ENCODE data around the gene DLL1.

Gene DLL1

GRCh38 chr6:170292111-170292406 lies 1.2 kb upstream of the DLL1 start:
- H3K4me1 ChIP-seq (ENCODE audit: control extremely low read depth in 1 of 4, control insufficient read depth in 4 of 4, insufficient read depth in 4 of 4, low read length in 3 of 4) = peaks cover 0 to 82% (median 62%) of the 10 kb centered on the region in 4 experiments
- no peaks in the 10 kb centered on the region for H3K36me3 ChIP-seq (ENCODE audit: control insufficient read depth in 4 of 4, insufficient read depth in 4 of 4, low read length in 3 of 4)
- ChIA-PET CTCF (interaction anchor here (1.0 to 1.6 kb wide), 3 partner anchors 14 to 280 kb away, joined by 3 to 4 read pairs (median 3); no protein-coding TSS in a partner anchor), POLR2A (no interaction called here)
- H3K4me3 ChIP-seq (ENCODE audit: control insufficient read depth in 1 of 7, extremely low read depth in 1 of 7, insufficient read depth in 4 of 7, low read depth in 2 of 7, low read length in 6 of 7) = peak overlapping the region in 5 of 7 experiments; percentile 29 to 85 (median 50)
- H3K27ac ChIP-seq (ENCODE audit: insufficient read depth in 1 of 2, low read depth in 1 of 2, low read length in 2 of 2, poor library complexity in 1 of 2, severe bottlenecking in 2 of 2) = no peak overlapping the region
- no peak for DNase-seq
- H3K27me3 ChIP-seq (replicated peaks in 2 of 5; ENCODE audit: control insufficient read depth in 4 of 5, insufficient read depth in 5 of 5, low read length in 4 of 5) = peaks cover 9 to 99% (median 51%) of the 10 kb centered on the region in 5 experiments
- H3K9me3 ChIP-seq (ENCODE audit: control extremely low read depth in 1 of 5, control insufficient read depth in 4 of 5, insufficient read depth in 2 of 5, low read depth in 1 of 5, low read length in 4 of 5) = no peaks in the 10 kb centered on the region
- WGBS (ENCODE audit: insufficient coverage) = 0% methylated on average over 7 of the region's 11 CpGs

GRCh38 chr6:170291271-170292110 lies 613 bp upstream of the DLL1 start:
- Histone ChIP-seq H3K4me1 (ENCODE audit: control extremely low read depth in 1 of 4, control insufficient read depth in 4 of 4, insufficient read depth in 4 of 4, low read length in 3 of 4) (peaks cover 0 to 78% (median 62%) of the 10 kb centered on the region in 4 experiments), H3K27me3 (replicated peaks in 2 of 5; ENCODE audit: control insufficient read depth in 4 of 5, insufficient read depth in 5 of 5, low read length in 4 of 5) (peaks cover 9 to 99% (median 51%) of the 10 kb centered on the region in 5 experiments), H3K36me3 (ENCODE audit: control insufficient read depth in 4 of 4, insufficient read depth in 4 of 4, low read length in 3 of 4) (no peaks in the 10 kb centered on the region), H3K4me3 (ENCODE audit: control insufficient read depth in 1 of 7, extremely low read depth in 1 of 7, insufficient read depth in 4 of 7, low read depth in 2 of 7, low read length in 6 of 7) (peak overlapping the region; percentile 8 to 85 (median 50)), H3K27ac (ENCODE audit: insufficient read depth in 1 of 2, low read depth in 1 of 2, low read length in 2 of 2, poor library complexity in 1 of 2, severe bottlenecking in 2 of 2) (no peak overlapping the region), H3K9me3 (ENCODE audit: control extremely low read depth in 1 of 5, control insufficient read depth in 4 of 5, insufficient read depth in 2 of 5, low read depth in 1 of 5, low read length in 4 of 5) (no peaks in the 10 kb centered on the region)
- WGBS (ENCODE audit: insufficient coverage) = under 1% methylated on average over 76 of the region's 87 CpGs
- ChIA-PET CTCF (interaction anchor here (1.0 to 1.6 kb wide), 3 partner anchors 14 to 280 kb away, joined by 3 to 4 read pairs (median 3); no protein-coding TSS in a partner anchor), POLR2A (no interaction called here)
- DNase-seq = peak; percentile 49 to 60 (median 53)

GRCh38 chr6:170289951-170290295 lies 955 bp downstream of the DLL1 start:
- H3K27ac ChIP-seq (ENCODE audit: insufficient read depth in 1 of 2, low read depth in 1 of 2, low read length in 2 of 2, poor library complexity in 1 of 2, severe bottlenecking in 2 of 2) = no peak overlapping the region
- H3K27me3 ChIP-seq (replicated peaks in 2 of 5; ENCODE audit: control insufficient read depth in 4 of 5, insufficient read depth in 5 of 5, low read length in 4 of 5) = peaks cover 7 to 92% (median 49%) of the 10 kb centered on the region in 5 experiments
- no peaks in the 10 kb centered on the region for H3K36me3 ChIP-seq (ENCODE audit: control insufficient read depth in 4 of 4, insufficient read depth in 4 of 4, low read length in 3 of 4)
- POLR2A ChIA-PET = no interaction called here
- H3K4me1 ChIP-seq (ENCODE audit: control extremely low read depth in 1 of 4, control insufficient read depth in 4 of 4, insufficient read depth in 4 of 4, low read length in 3 of 4) = peaks cover 0 to 62% (median 47%) of the 10 kb centered on the region in 4 experiments
- CTCF ChIA-PET = no interaction called here
- no peak for DNase-seq
- H3K4me3 ChIP-seq (ENCODE audit: control insufficient read depth in 1 of 7, extremely low read depth in 1 of 7, insufficient read depth in 4 of 7, low read depth in 2 of 7, low read length in 6 of 7) = peak overlapping the region; percentile 61 to 85 (median 71)
- H3K9me3 ChIP-seq (ENCODE audit: control extremely low read depth in 1 of 5, control insufficient read depth in 4 of 5, insufficient read depth in 2 of 5, low read depth in 1 of 5, low read length in 4 of 5) = no peaks in the 10 kb centered on the region
- under 1% methylated on average over 20 of the region's 41 CpGs for WGBS (ENCODE audit: insufficient coverage)

GRCh38 chr6:170289180-170289931 lies 1.5 kb downstream of the DLL1 start:
- H3K27ac ChIP-seq (ENCODE audit: insufficient read depth in 1 of 2, low read depth in 1 of 2, low read length in 2 of 2, poor library complexity in 1 of 2, severe bottlenecking in 2 of 2) = no peak overlapping the region
- no peaks in the 10 kb centered on the region for H3K36me3 ChIP-seq (ENCODE audit: control insufficient read depth in 4 of 4, insufficient read depth in 4 of 4, low read length in 3 of 4)
- H3K27me3 ChIP-seq (replicated peaks in 2 of 5; ENCODE audit: control insufficient read depth in 4 of 5, insufficient read depth in 5 of 5, low read length in 4 of 5) = peaks cover 5 to 87% (median 43%) of the 10 kb centered on the region in 5 experiments
- ChIA-PET POLR2A (no interaction called here), CTCF (no interaction called here)
- under 1% methylated on average over 76 of the region's 85 CpGs for WGBS (ENCODE audit: insufficient coverage)
- no peaks in the 10 kb centered on the region for H3K9me3 ChIP-seq (ENCODE audit: control extremely low read depth in 1 of 5, control insufficient read depth in 4 of 5, insufficient read depth in 2 of 5, low read depth in 1 of 5, low read length in 4 of 5)
- H3K4me1 ChIP-seq (ENCODE audit: control extremely low read depth in 1 of 4, control insufficient read depth in 4 of 4, insufficient read depth in 4 of 4, low read length in 3 of 4) = peaks cover 0 to 60% (median 46%) of the 10 kb centered on the region in 4 experiments
- peak in 1 of 3 donors; percentile 42 for DNase-seq
- H3K4me3 ChIP-seq (ENCODE audit: control insufficient read depth in 1 of 7, extremely low read depth in 1 of 7, insufficient read depth in 4 of 7, low read depth in 2 of 7, low read length in 6 of 7) = peak overlapping the region; percentile 61 to 85 (median 71)

GRCh38 chr6:170288852-170289179 lies 2.1 kb downstream of the DLL1 start:
- peak overlapping the region in 5 of 7 experiments; percentile 65 to 85 (median 77) for H3K4me3 ChIP-seq (ENCODE audit: control insufficient read depth in 1 of 7, extremely low read depth in 1 of 7, insufficient read depth in 4 of 7, low read depth in 2 of 7, low read length in 6 of 7)
- DNase-seq = no peak
- H3K27me3 ChIP-seq (replicated peaks in 2 of 5; ENCODE audit: control insufficient read depth in 4 of 5, insufficient read depth in 5 of 5, low read length in 4 of 5) = peaks cover 5 to 81% (median 38%) of the 10 kb centered on the region in 5 experiments
- H3K27ac ChIP-seq (ENCODE audit: insufficient read depth in 1 of 2, low read depth in 1 of 2, low read length in 2 of 2, poor library complexity in 1 of 2, severe bottlenecking in 2 of 2) = no peak overlapping the region
- WGBS (ENCODE audit: insufficient coverage) = 1% methylated on average over 14 of the region's 16 CpGs
- H3K9me3 ChIP-seq (ENCODE audit: control extremely low read depth in 1 of 5, control insufficient read depth in 4 of 5, insufficient read depth in 2 of 5, low read depth in 1 of 5, low read length in 4 of 5) = no peaks in the 10 kb centered on the region
- ChIA-PET POLR2A (interaction anchor here (0.6 kb wide), 1 partner anchor 12 kb away, joined by 3 read pairs; no protein-coding TSS in a partner anchor), CTCF (no interaction called here)
- H3K36me3 ChIP-seq (ENCODE audit: control insufficient read depth in 4 of 4, insufficient read depth in 4 of 4, low read length in 3 of 4) = no peaks in the 10 kb centered on the region
- peaks cover 0 to 55% (median 44%) of the 10 kb centered on the region in 4 experiments for H3K4me1 ChIP-seq (ENCODE audit: control extremely low read depth in 1 of 4, control insufficient read depth in 4 of 4, insufficient read depth in 4 of 4, low read length in 3 of 4)

GRCh38 chr6:170288091-170288631 lies 2.7 kb downstream of the DLL1 start:
- 72% methylated on average over 33 of the region's 33 CpGs for WGBS (ENCODE audit: insufficient coverage)
- peaks cover 0 to 49% (median 42%) of the 10 kb centered on the region in 4 experiments for H3K4me1 ChIP-seq (ENCODE audit: control extremely low read depth in 1 of 4, control insufficient read depth in 4 of 4, insufficient read depth in 4 of 4, low read length in 3 of 4)
- no peaks in the 10 kb centered on the region for H3K9me3 ChIP-seq (ENCODE audit: control extremely low read depth in 1 of 5, control insufficient read depth in 4 of 5, insufficient read depth in 2 of 5, low read depth in 1 of 5, low read length in 4 of 5)
- peak overlapping the region in 1 of 7 experiments; percentile 81 for H3K4me3 ChIP-seq (ENCODE audit: control insufficient read depth in 1 of 7, extremely low read depth in 1 of 7, insufficient read depth in 4 of 7, low read depth in 2 of 7, low read length in 6 of 7)
- no peak for DNase-seq
- POLR2A ChIA-PET = interaction anchor here (0.6 kb wide), 1 partner anchor 11 kb away, joined by 3 read pairs; no protein-coding TSS in a partner anchor
- H3K36me3 ChIP-seq (ENCODE audit: control insufficient read depth in 4 of 4, insufficient read depth in 4 of 4, low read length in 3 of 4) = no peaks in the 10 kb centered on the region
- H3K27ac ChIP-seq (ENCODE audit: insufficient read depth in 1 of 2, low read depth in 1 of 2, low read length in 2 of 2, poor library complexity in 1 of 2, severe bottlenecking in 2 of 2) = no peak overlapping the region
- CTCF ChIA-PET = interaction anchor here (0.8 to 2.2 kb wide), 2 partner anchors 11 to 15 kb away, joined by 4 to 8 read pairs; no protein-coding TSS in a partner anchor
- H3K27me3 ChIP-seq (replicated peaks in 2 of 5; ENCODE audit: control insufficient read depth in 4 of 5, insufficient read depth in 5 of 5, low read length in 4 of 5) = peaks cover 5 to 75% (median 32%) of the 10 kb centered on the region in 5 experiments
